H1 (cell line): Measurements from ENCODE around the gene WWC2. TPM values are rescaled to one million over a fixed set of nuclear protein-coding genes. Genes with fewer than 3 reads are reported as not detected.

Experiments
- CTCF ChIA-PET: fragments of 300-600 bp; sonication (Branson Sonifier 250); formaldehyde crosslinking; loops from one replicate; lab custom pipeline; 2021; ENCODE audit not compliant: partially characterized antibody; lab: Charles Lee
- POLR2A ChIA-PET: fragments of 300-600 bp; sonication (Branson Sonifier 250); formaldehyde crosslinking; loops from one replicate; lab custom pipeline; 2021; ENCODE audit warnings: inconsistent platforms; ENCODE audit not compliant: partially characterized antibody; lab: Charles Lee
- DNase-seq, 2 experiments: peaks; one replicate each; pipeline versions ENCODE4 v3.0.0 to v3.0.0-alpha.2; 2010 to 2022; ENCODE audit warnings: low spot score in 2 of 2, low read depth in 1 of 2, mixed read lengths in 1 of 2
- FAIRE-seq: peaks from 2 replicates; lab custom pipeline; 2011; peaks lifted over from hg19 to GRCh38; lab: Jason Lieb, UNC
- H2AFZ ChIP-seq: 2 replicates; pipeline ENCODE4 v1.8.1; 2012; ENCODE audit warnings: low read length, inconsistent platforms
- H2AK5ac ChIP-seq: 2 replicates; pipeline ENCODE4 v1.6.1; 2013; ENCODE audit warnings: low read depth, low read length
- H2BK120ac ChIP-seq: replicated peaks from 2 replicates; pipeline ENCODE3; 2013; ENCODE audit warnings: low read depth, low read length, inconsistent platforms
- H2BK12ac ChIP-seq: 2 replicates; pipeline ENCODE4 v1.6.1; 2013; ENCODE audit warnings: low read depth, low read length
- H2BK15ac ChIP-seq: 2 replicates; pipeline ENCODE4 v1.6.1; 2013; ENCODE audit warnings: low read length
- H2BK20ac ChIP-seq: 2 replicates; pipeline ENCODE4 v1.6.1; 2013; ENCODE audit warnings: low read length
- H2BK5ac ChIP-seq: 2 replicates; pipeline ENCODE4 v1.6.1; 2013; ENCODE audit warnings: low read depth, low read length
- H3K14ac ChIP-seq: 2 replicates; pipeline ENCODE4 v1.6.1; 2013; ENCODE audit warnings: inconsistent platforms; ENCODE audit not compliant: insufficient read length
- H3K18ac ChIP-seq: 2 replicates; pipeline ENCODE4 v1.6.1; 2013; ENCODE audit warnings: low read length; ENCODE audit errors: extremely low read depth
- H3K23ac ChIP-seq: 2 replicates; pipeline ENCODE4 v1.6.1; 2013; ENCODE audit warnings: inconsistent platforms; ENCODE audit not compliant: insufficient read length
- H3K23me2 ChIP-seq: 2 replicates; pipeline ENCODE4 v1.6.1; 2013; ENCODE audit warnings: low read depth, low read length
- H3K27ac ChIP-seq: 2 replicates; pipeline ENCODE4 v1.6.1; 2011; ENCODE audit warnings: low read depth, low read length, inconsistent platforms
- H3K27me3 ChIP-seq, 4 experiments: replicated peaks in 1 of 4; 1 replicate in 1 of 4; 2 replicates in 3 of 4; pipeline versions ENCODE4 v1.6.1 to v1.8.1; 2011 to 2013; ENCODE audit warnings: low read length in 3 of 4, mild to moderate bottlenecking in 3 of 4, inconsistent platforms in 2 of 4, mixed read lengths in 2 of 4, moderate library complexity in 1 of 4; ENCODE audit not compliant: control insufficient read depth in 3 of 4, insufficient read depth in 3 of 4; ENCODE audit errors: extremely low read depth in 1 of 4
- H3K36me3 ChIP-seq, 4 experiments: 2 replicates each; pipeline versions ENCODE4 v1.6.1 to v1.8.1; 2011 to 2013; ENCODE audit warnings: mild to moderate bottlenecking in 4 of 4, low read length in 3 of 4, moderate library complexity in 2 of 4, control low read depth in 1 of 4, inconsistent platforms in 1 of 4; ENCODE audit not compliant: insufficient read depth in 4 of 4, control insufficient read depth in 2 of 4
- H3K4ac ChIP-seq: replicated peaks from 2 replicates; pipeline ENCODE3; 2013; ENCODE audit warnings: low read length, low read depth, mixed read lengths, inconsistent platforms; ENCODE audit not compliant: insufficient read length
- H3K4me1 ChIP-seq, 4 experiments: replicated peaks in 1 of 4; 1 replicate in 1 of 4; 2 replicates in 3 of 4; pipeline versions ENCODE4 v1.6.1 to v1.8.1; 2011 to 2013; ENCODE audit warnings: low read length in 3 of 4, inconsistent platforms in 2 of 4, mixed read lengths in 1 of 4; ENCODE audit not compliant: insufficient read depth in 4 of 4, control insufficient read depth in 3 of 4
- H3K4me2 ChIP-seq, 2 experiments: 2 replicates each; pipeline versions ENCODE4 v1.6.1 to v1.8.1; 2011 to 2013; ENCODE audit warnings: low read depth in 2 of 2, low read length in 2 of 2, control low read depth in 1 of 2, inconsistent platforms in 1 of 2, mild to moderate bottlenecking in 1 of 2; ENCODE audit not compliant: insufficient read depth in 1 of 2
- H3K4me3 ChIP-seq, 4 experiments: fragments of 200-600, 300-600 bp in 1 of 4; sonication (generic), shearing (Covaris generic), sonication (Bioruptor Twin) in 1 of 4; 2 replicates each; pipeline versions ENCODE4 v1.5.1 to v1.8.1; 2011 to 2016; ENCODE audit warnings: low read length in 4 of 4, low read depth in 3 of 4, control low read depth in 2 of 4, inconsistent platforms in 2 of 4, mild to moderate bottlenecking in 2 of 4, mixed read lengths in 1 of 4, moderate library complexity in 1 of 4; ENCODE audit not compliant: insufficient read depth in 2 of 4; ENCODE audit errors: extremely low read depth in 1 of 4
- H3K56ac ChIP-seq: replicated peaks from 2 replicates; pipeline ENCODE3; 2013; ENCODE audit warnings: low read depth, mild to moderate bottlenecking, mixed read lengths, low read length, inconsistent platforms; ENCODE audit not compliant: insufficient read length
- H3K79me1 ChIP-seq: 2 replicates; pipeline ENCODE4 v1.6.1; 2013; ENCODE audit warnings: low read depth, low read length, control low read depth
- H3K79me2 ChIP-seq, 2 experiments: 2 replicates each; pipeline versions ENCODE4 v1.6.1 to v1.8.1; 2012 to 2013; ENCODE audit warnings: low read length in 2 of 2, mild to moderate bottlenecking in 2 of 2, inconsistent platforms in 1 of 2; ENCODE audit not compliant: insufficient read depth in 2 of 2, control insufficient read depth in 1 of 2
- H3K9ac ChIP-seq, 4 experiments: replicated peaks in 1 of 4; 1 replicate in 1 of 4; 2 replicates in 3 of 4; pipeline versions ENCODE4 v1.6.1 to v1.8.1; 2011 to 2013; ENCODE audit warnings: low read depth in 3 of 4, low read length in 3 of 4, control low read depth in 2 of 4, mild to moderate bottlenecking in 2 of 4, moderate library complexity in 2 of 4, inconsistent platforms in 1 of 4; ENCODE audit errors: extremely low read depth in 1 of 4
- H3K9me3 ChIP-seq, 2 experiments: 2 replicates each; pipeline versions ENCODE4 v1.6.1 to v1.8.1; 2012 to 2013; ENCODE audit warnings: mild to moderate bottlenecking in 2 of 2, moderate library complexity in 2 of 2, control low read depth in 1 of 2, inconsistent platforms in 1 of 2, low read depth in 1 of 2, low read length in 1 of 2, mixed read lengths in 1 of 2; ENCODE audit not compliant: insufficient read depth in 2 of 2
- H4K20me1 ChIP-seq, 2 experiments: replicated peaks in 1 of 2; 2 replicates each; pipeline versions ENCODE3 to v1.8.1; 2011 to 2013; ENCODE audit warnings: inconsistent platforms in 2 of 2, low read length in 2 of 2, mild to moderate bottlenecking in 1 of 2; ENCODE audit not compliant: insufficient read depth in 2 of 2, control insufficient read depth in 1 of 2
- H4K5ac ChIP-seq: 2 replicates; pipeline ENCODE4 v1.6.1; 2013; ENCODE audit warnings: low read length, low read depth, mixed read lengths, inconsistent platforms; ENCODE audit not compliant: insufficient read length
- H4K8ac ChIP-seq: 2 replicates; pipeline ENCODE4 v1.8.0; 2013; ENCODE audit warnings: mild to moderate bottlenecking, moderate library complexity, low read length, inconsistent platforms; ENCODE audit not compliant: insufficient read depth; ENCODE audit errors: extremely low read depth
- H4K91ac ChIP-seq: replicated peaks from 2 replicates; pipeline ENCODE3; 2013; ENCODE audit warnings: low read length, mixed read lengths, inconsistent platforms; ENCODE audit not compliant: insufficient read length
- ASH2L ChIP-seq: fragments of 200-600, 300-600 bp; sonication (generic); IDR thresholded peaks from one replicate; pipeline ENCODE4 v1.7.1; 2017; ENCODE audit warnings: low read length
- CBX5 ChIP-seq: fragments of 300-800, 300-1000 bp; sonication (generic); IDR thresholded peaks from 2 replicates; pipeline ENCODE4 v1.7.1; 2016; ENCODE audit warnings: antibody characterized with exemption, low read length, low read depth
- RFX5 ChIP-seq: IDR thresholded peaks from 2 replicates; pipeline ENCODE4 v1.6.1; 2011; ENCODE audit warnings: low read depth, low read length, improper control_type of control experiment, borderline replicate concordance
- SAP30 ChIP-seq: fragments of 300-600 bp; sonication (generic); IDR thresholded peaks from 2 replicates; pipeline ENCODE4 v1.7.1; 2012; ENCODE audit warnings: low read length, moderate library complexity, mild to moderate bottlenecking, inconsistent platforms; ENCODE audit not compliant: insufficient read depth, insufficient replicate concordance
- SIX5 ChIP-seq: IDR thresholded peaks from 2 replicates; pipeline ENCODE4 v1.6.1; 2011; ENCODE audit warnings: mild to moderate bottlenecking, low read depth, low read length
- SP2 ChIP-seq: IDR thresholded peaks from 2 replicates; pipeline ENCODE4 v1.6.1; 2012; ENCODE audit warnings: mild to moderate bottlenecking, low read length, inconsistent platforms
- TCF12 ChIP-seq: IDR thresholded peaks from 2 replicates; pipeline ENCODE4 v1.6.1; 2011; ENCODE audit warnings: low read depth, mild to moderate bottlenecking, low read length
- YY1 ChIP-seq: IDR thresholded peaks from 2 replicates; pipeline ENCODE4 v1.6.1; 2011; ENCODE audit warnings: low read depth, mild to moderate bottlenecking, low read length
- WGBS, 2 experiments: shearing (Covaris generic) in 1 of 2; methylation state at CpG; one replicate each; pipeline versions ENCODE4 v1.1.6 to v1.1.7; 2013 to 2015; ENCODE audit warnings: low lambda C conversion rate in 2 of 2, mixed read lengths in 2 of 2, inconsistent platforms in 1 of 2, low coverage in 1 of 2, missing lambda C conversion rate in 1 of 2; ENCODE audit not compliant: insufficient replicate concordance in 2 of 2, insufficient coverage in 1 of 2, insufficient read length in 1 of 2; ENCODE audit errors: extremely low coverage in 1 of 2, missing lambda C conversion rate in 1 of 2; 5-methylcytosine and 5-hydroxymethylcytosine counted together
- polyA plus RNA-seq, 7 experiments: library from polyadenylated mRNA; depleted of rRNA in 3 of 7; stranded (reverse) in 5 of 7; unstranded in 2 of 7; fragments of >200 nt in 5 of 7; fragments of 200-250 nt in 2 of 7; gene quantifications; 1 replicate in 5 of 7; 2 replicates in 1 of 7; 4 replicates in 1 of 7; pipeline versions ENCODE4 v1.2.1 to v1.2.3, GENCODE V29; 2011 to 2013; ENCODE audit warnings: missing spikeins in 2 of 7, mixed read lengths in 2 of 7
- total RNA-seq: library from RNA; stranded (reverse); fragmentation: NEBNext Ultra II Directional; extraction: Animal tissue kit (Norgen Biotek cat#: 25700); gene quantifications from 2 replicates; pipeline ENCODE4 v1.2.1, GENCODE V29; 2021
- TF ChIP-seq, protein P1 (sequence below): IDR thresholded peaks from 2 replicates; pipeline ENCODE4 v1.6.1; 2011; ENCODE audit warnings: low read length, improper control_type of control experiment

WWC2 gene
- total and polyA plus RNA-seq, 2 of the 8 experiments (the other 6 are each of a cell fraction or from before 2014, with no cell fraction given): 17.6 to 135 TPM

DNA sequence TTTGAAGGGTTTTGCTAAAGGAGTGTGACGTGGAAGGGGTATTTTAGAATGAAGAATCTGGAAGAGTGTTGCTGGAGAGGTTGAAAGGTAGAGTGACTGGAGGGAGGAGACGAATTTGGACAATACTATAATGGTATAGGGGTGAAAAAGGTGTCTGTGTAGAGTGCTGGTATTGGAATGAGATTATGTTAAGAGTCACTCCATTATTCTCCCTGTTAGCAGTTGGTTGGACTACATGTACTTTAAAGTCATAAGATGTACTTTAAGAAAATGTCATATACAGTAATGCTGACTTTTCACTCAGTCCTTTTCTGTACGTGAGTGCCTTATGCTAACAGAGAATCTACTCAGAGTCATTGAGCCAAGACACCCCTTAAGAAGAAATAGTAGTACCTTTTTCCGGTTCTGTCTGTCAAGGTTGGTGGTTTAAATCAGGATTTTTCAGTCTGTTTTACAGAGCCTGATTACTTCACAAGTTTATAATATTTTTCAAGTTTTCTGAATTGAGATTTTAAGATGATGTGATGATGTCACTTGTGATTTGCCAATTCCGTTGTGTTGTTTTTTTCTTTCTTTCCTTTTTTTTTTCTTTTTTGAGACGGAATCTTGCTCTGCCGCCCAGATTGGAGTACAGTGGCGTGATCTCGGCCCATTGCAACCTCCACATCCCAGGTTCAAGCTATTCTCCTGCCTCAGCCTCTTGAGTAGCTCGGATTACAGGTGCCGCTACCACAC is 56.6 kb downstream of the WWC2 start:
- H3K56ac ChIP-seq: no peak overlapping the region
- no peak overlapping the region for H3K4ac ChIP-seq
- H2BK15ac ChIP-seq: no peak overlapping the region
- no peaks in the 10 kb centered on the region for H3K9me3 ChIP-seq
- no peak overlapping the region for H2AFZ ChIP-seq
- H3K27me3 ChIP-seq: no peaks in the 10 kb centered on the region
- no peak for TF ChIP-seq SP2
- no peak for TF ChIP-seq SAP30
- no peak for TF ChIP-seq ASH2L
- TF ChIP-seq SIX5: no peak
- TF ChIP-seq CBX5: no peak
- TF ChIP-seq RFX5: no peak
- TF ChIP-seq, protein P1, sequence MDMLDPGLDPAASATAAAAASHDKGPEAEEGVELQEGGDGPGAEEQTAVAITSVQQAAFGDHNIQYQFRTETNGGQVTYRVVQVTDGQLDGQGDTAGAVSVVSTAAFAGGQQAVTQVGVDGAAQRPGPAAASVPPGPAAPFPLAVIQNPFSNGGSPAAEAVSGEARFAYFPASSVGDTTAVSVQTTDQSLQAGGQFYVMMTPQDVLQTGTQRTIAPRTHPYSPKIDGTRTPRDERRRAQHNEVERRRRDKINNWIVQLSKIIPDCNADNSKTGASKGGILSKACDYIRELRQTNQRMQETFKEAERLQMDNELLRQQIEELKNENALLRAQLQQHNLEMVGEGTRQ: no peak
- TF ChIP-seq YY1: no peak
- no peak for TF ChIP-seq TCF12
- no peak overlapping the region for H3K18ac ChIP-seq
- peaks cover 3 to 11% (median 9%) of the 10 kb centered on the region in 4 experiments; a peak in 5 of 7 replicates for H3K4me1 ChIP-seq
- DNase-seq (no peak), FAIRE-seq (no peak)
- H3K9ac ChIP-seq: no peak overlapping the region
- H2BK120ac ChIP-seq: no peak overlapping the region
- peaks cover 8 to 17% of the 10 kb centered on the region in 2 experiments for H4K20me1 ChIP-seq
- ChIA-PET CTCF (interaction anchor here (0.9 to 1.3 kb wide), 3 partner anchors 33 to 106 kb away, joined by 3 read pairs; no protein-coding TSS in a partner anchor), POLR2A (interaction anchor here (0.7 to 1.0 kb wide), 4 partner anchors 19 to 147 kb away, joined by 3 to 4 read pairs (median 4); no protein-coding TSS in a partner anchor)
- H3K14ac ChIP-seq: no peak overlapping the region
- 92 to 100% methylated on average over 1 to 11 of the region's 11 CpGs for WGBS, 2 experiments
- H4K8ac ChIP-seq: no peak overlapping the region
- H3K36me3 ChIP-seq: no peaks in the 10 kb centered on the region; a peak in 1 of 8 replicates
- H3K27ac ChIP-seq: no peak overlapping the region; the same call in 1 of the 2 replicates
- H3K23ac ChIP-seq: no peak overlapping the region
- no peak overlapping the region for H2BK12ac ChIP-seq
- H4K91ac ChIP-seq: no peak overlapping the region
- H3K79me2 ChIP-seq: peaks cover 3 to 91% of the 10 kb centered on the region in 2 experiments; a peak in 3 of 4 replicates
- no peaks in the 10 kb centered on the region; the same call in 1 of the 2 replicates for H3K23me2 ChIP-seq
- peaks cover 8% of the 10 kb centered on the region for H3K79me1 ChIP-seq
- H2BK5ac ChIP-seq: no peak overlapping the region
- H2BK20ac ChIP-seq: no peak overlapping the region
- no peak overlapping the region for H3K4me3 ChIP-seq
- H4K5ac ChIP-seq: no peak overlapping the region
- H3K4me2 ChIP-seq: no peak overlapping the region; a peak in 1 of 4 replicates
- H2AK5ac ChIP-seq: no peak overlapping the region
